ENCODE measurements around the gene GLS2.

The GLS2 gene

DNA sequence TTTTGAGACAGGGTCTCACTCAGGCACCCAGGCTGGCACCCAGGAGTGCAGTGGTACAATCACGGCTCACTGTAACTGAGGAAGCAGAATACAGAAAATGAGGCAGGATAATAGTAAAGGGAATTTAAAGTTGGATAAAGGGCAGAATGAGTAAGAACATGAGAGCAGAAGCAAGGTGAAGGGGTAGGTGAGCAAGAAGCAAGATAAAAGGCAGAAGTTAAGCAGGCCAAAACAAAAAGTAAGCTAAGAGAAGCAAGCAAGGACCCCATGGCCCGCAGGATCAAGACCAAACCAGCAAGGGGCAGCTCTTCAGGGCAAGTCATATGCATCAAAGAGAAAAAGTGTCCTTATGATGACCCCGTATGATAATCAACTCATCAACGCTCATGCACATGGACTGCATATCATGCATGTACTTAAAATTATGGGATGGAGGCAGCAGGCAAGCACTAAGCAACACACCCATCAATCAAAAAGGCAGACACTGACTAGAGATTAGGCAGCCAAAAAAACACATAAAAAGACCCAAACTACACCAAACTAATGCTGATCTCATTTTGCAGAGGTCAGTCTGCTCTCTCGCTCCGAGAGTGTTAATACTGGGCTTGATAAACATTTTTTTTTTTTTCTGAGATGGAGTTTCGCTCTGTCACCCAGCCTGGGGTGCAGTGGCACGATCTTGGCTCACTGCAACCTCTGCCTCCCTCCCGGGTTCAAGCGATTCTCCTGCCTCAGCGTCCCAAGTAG is 50.4 kb downstream of the GLS2 start:
- DNase-seq: no peak

DNA sequence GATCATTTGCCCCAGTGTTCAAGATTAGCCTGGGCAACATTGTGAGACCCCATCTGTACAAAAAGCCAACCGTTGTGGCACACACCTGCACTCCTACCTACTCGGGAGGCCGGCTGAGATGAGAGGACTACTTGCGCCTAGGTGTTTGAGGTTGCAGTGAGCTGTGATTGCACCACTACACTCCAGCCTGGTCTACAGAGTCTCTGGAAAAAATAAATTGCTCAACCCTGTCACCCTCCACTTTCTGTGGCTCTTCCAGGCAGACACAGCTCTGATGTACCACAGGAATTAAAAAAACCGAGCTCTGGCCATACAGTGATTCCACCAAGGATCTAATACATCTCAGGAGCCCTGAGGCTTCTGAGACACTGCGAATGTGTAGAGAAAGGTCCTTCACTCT is 53.1 kb downstream of the GLS2 start:
- DNase-seq: no peak

DNA sequence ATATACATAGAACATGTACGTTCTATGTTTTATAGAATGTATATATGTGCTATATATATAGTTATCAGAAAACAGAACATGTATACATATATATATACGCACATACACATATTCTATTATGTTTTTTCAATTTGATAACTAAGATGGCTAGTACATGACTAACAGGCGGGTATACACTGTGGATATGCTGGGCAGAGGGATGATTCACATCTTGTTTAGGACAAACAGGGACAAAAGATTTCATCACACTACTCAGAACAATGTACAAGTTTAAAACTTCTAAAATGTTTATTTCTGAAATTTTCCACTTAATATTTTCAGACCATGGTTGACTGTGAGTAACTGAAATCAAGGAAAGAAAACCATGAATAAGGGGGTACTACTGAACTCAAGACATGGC is 56.1 kb downstream of the GLS2 start:
- no peak for DNase-seq

DNA sequence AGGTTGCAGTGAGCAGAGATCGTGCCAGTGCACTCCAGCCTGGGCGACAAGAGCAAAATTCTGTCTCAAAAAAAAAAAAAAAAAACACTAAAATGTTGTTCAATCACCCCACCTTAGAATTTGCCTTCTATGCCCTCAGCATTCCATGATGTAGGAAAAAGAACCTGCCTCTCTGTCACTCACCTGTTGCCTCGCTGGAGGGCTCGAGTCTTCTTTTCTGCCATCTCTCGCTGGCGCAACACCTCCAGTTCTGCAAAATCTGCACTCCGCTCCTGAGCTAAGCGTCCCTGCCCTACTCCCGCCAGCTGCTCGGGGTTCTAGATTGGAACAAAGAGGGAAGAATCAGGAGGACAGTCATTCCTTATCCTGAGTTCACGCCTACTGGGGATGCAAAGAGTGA is 56.7 kb downstream of the GLS2 start:
- DNase-seq: no peak

DNA sequence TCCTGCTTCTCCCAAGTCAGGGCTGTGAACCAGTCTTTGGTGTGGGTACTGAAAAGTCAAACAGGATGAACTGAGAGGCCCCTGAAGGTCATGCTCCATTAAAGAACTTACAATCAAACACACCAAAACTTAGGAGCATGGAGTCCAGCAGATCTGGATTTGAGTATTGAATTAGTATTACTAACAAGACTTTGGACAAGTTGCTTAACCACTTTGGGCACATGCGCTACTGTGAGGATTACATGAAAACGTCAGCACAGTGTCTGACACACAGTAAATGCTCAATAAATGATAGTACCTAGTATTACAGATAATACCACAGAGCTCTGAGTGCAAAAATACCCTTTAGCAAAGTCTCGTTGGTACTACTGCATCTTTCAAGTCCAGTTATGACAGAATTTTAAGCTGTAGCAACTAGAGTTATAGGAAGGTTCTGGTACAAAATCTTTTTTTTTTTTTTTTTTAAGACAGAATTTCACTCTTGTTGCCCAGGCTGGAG is 62.0 kb downstream of the GLS2 start:
- DNase-seq: no peak

DNA sequence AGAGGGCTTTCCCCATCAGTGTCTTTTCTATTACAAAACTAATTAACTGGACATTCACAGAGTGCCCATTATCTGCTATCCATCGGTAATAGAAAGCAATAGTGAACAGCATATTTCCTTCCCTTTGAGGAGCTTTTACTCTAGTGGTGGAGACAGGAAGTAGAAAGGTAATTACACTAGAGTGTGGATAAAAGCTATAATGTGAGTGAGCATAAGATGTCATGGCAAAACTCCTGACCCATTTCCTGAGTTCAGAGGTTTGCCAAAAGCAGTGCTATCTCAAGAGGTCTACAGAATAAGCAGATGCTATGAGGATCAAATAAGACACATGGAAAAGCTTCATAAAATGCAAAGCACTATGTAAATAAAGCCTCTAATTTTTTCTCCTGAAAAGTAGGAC is 62.8 kb downstream of the GLS2 start:
- DNase-seq: no peak
